Stomach (tissue), 9 donors: ENCODE results near the gene SLK. TPM values are rescaled to one million over a fixed set of nuclear protein-coding genes. Genes with fewer than 3 reads are reported as not detected.

Experiments used
- DNase-seq, 2 donors: peaks; one replicate each; pipeline versions ENCODE4 v3.0.0 to v3.0.0-alpha.2; 2013 to 2019
- H3K27ac ChIP-seq, 5 donors: fragments of 200-600 bp in 4 of 5; sonication (generic) in 4 of 5; one replicate each; pipeline ENCODE4 v1.5.1; 2013 to 2019; ENCODE audit warnings: mild to moderate bottlenecking in 1 of 5, moderate library complexity in 1 of 5
- H3K27me3 ChIP-seq, 3 donors: fragments of 200-600 bp; sonication (generic); one replicate each; pipeline ENCODE4 v1.5.1; 2017 to 2019; ENCODE audit warnings: mixed run types in 1 of 3
- H3K36me3 ChIP-seq, 4 donors: fragments of 200-600 bp; sonication (generic); 1 replicate in 3 of 4; 2 replicates in 1 of 4; pipeline ENCODE4 v1.5.1; 2016 to 2019
- H3K4me1 ChIP-seq, 4 donors: fragments of 200-600 bp; sonication (generic); one replicate each; pipeline ENCODE4 v1.5.1; 2016 to 2019
- H3K4me3 ChIP-seq, 4 donors: fragments of 200-600 bp; sonication (generic) in 3 of 4; one replicate each; pipeline ENCODE4 v1.5.1; 2016 to 2019; ENCODE audit warnings: mild to moderate bottlenecking in 1 of 4
- H3K9me3 ChIP-seq, 4 donors: fragments of 200-600 bp; sonication (generic); one replicate each; pipeline ENCODE4 v1.5.1; 2016 to 2019
- EP300 ChIP-seq: sonication (generic); formaldehyde crosslinking; IDR thresholded peaks from one replicate; pipeline ENCODE4 v1.6.1; 2017; ENCODE audit warnings: antibody characterized with exemption
- POLR2A ChIP-seq, 4 donors: fragments of 450-650 bp; IDR thresholded peaks; one replicate each; pipeline ENCODE4 v1.6.1; 2016; ENCODE audit warnings: antibody characterized with exemption in 4 of 4, control low read depth in 2 of 4, mild to moderate bottlenecking in 1 of 4, moderate library complexity in 1 of 4
- POLR2AphosphoS5 ChIP-seq, 3 donors: sonication (generic); formaldehyde crosslinking; IDR thresholded peaks; one replicate each; pipeline ENCODE4 v1.6.1; 2016; ENCODE audit warnings: antibody characterized with exemption in 3 of 3
- WGBS, 5 donors: extraction: QIAGEN DNeasy Blood & Tissue Kit in 3 of 5; methylation state at CpG; one replicate each; pipeline versions ENCODE4 v1.1.5 to v1.1.7; 2013 to 2018; 5-methylcytosine and 5-hydroxymethylcytosine counted together
- intact Hi-C: fragments of 100-400 bp; cut with DNase I; formaldehyde crosslinking; loops from one replicate; pipeline ENCODE4 v1.15.1; 2023; ENCODE audit warnings: low total_unique reads
- polyA plus RNA-seq, 3 donors: library from polyadenylated mRNA; stranded (reverse); fragments of 200-250 nt; gene quantifications; one replicate each; pipeline ENCODE4 v1.2.3, GENCODE V29; 2013
- total RNA-seq, 5 donors: library from RNA; depleted of rRNA; stranded (reverse); fragments of >200 nt; gene quantifications; one replicate each; pipeline versions ENCODE4 v1.1.0 to v1.2.3, GENCODE V29; 2014 to 2016
- TF ChIP-seq, protein P1 (sequence below), 7 experiments: fragments of 450-650 bp in 4 of 7; fragments of 200-600 bp in 3 of 7; sonication (generic) in 3 of 7; IDR thresholded peaks; one replicate each; pipeline ENCODE4 v1.5.1; 2016 to 2019; ENCODE audit warnings: antibody characterized with exemption in 7 of 7, control low read depth in 2 of 7, mild to moderate bottlenecking in 1 of 7
- donor health status: healthy with polysubstance abuse.
- donor health status: Bipolar disorder and iron deficiency.
- donor health status: healthy.

SLK gene
- total and polyA plus RNA-seq, 8 donors, result 10.1 to 94.5 (median 47.2) TPM

GRCh38 chr10:104053201-104053600, 86.3 kb downstream of the SLK start:
- no peak for DNase-seq
- Histone ChIP-seq H3K9me3 (no peaks in the 10 kb centered on the region), H3K4me1 (peaks cover 0 to 19% (median 6%) of the 10 kb centered on the region in 4 donors), H3K27me3 (no peaks in the 10 kb centered on the region), H3K27ac (no peak overlapping the region), H3K4me3 (no peak overlapping the region), H3K36me3 (no peaks in the 10 kb centered on the region)
- TF ChIP-seq EP300, result no peak
- no peak for TF ChIP-seq POLR2AphosphoS5 (IDR thresholded peaks at IDR 0.05)
- no peak for TF ChIP-seq POLR2A (IDR thresholded peaks at IDR 0.05)
- TF ChIP-seq, protein P1, sequence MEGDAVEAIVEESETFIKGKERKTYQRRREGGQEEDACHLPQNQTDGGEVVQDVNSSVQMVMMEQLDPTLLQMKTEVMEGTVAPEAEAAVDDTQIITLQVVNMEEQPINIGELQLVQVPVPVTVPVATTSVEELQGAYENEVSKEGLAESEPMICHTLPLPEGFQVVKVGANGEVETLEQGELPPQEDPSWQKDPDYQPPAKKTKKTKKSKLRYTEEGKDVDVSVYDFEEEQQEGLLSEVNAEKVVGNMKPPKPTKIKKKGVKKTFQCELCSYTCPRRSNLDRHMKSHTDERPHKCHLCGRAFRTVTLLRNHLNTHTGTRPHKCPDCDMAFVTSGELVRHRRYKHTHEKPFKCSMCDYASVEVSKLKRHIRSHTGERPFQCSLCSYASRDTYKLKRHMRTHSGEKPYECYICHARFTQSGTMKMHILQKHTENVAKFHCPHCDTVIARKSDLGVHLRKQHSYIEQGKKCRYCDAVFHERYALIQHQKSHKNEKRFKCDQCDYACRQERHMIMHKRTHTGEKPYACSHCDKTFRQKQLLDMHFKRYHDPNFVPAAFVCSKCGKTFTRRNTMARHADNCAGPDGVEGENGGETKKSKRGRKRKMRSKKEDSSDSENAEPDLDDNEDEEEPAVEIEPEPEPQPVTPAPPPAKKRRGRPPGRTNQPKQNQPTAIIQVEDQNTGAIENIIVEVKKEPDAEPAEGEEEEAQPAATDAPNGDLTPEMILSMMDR (IDR thresholded peaks at IDR 0.05), result no peak
- intact Hi-C loops, result no loop called here
- 88 to 98% (median 95%) methylated on average over 4 of the region's 4 CpGs for WGBS, 5 donors

DNA sequence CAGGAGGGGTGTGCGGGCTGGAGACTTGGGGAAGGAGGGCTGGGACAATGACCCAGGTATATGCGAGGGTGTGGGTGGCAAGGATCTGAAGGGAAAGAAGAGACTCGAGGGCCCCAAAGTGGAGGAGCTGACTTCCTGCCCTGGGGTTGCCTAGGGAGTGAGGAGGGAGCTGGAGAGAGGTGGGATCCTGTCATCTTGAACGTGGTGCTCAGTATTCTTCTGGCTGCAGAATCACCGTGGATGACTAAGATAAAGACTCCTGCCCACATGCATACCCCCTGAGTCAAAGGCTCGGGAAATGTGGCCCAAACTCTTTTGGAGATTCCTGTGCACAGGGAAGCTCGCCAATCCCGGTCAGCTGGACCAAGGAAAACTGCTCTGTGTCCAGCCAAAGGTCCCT, 87.5 kb downstream of the SLK start:
- Histone ChIP-seq H3K36me3 (no peaks in the 10 kb centered on the region), H3K9me3 (no peaks in the 10 kb centered on the region), H3K4me3 (no peak overlapping the region), H3K27me3 (no peaks in the 10 kb centered on the region), H3K4me1 (peaks cover 0 to 10% (median under 1%) of the 10 kb centered on the region in 4 donors), H3K27ac (no peak overlapping the region)
- WGBS, 5 donors, result 68 to 82% (median 73%) methylated on average over 8 of the region's 8 CpGs
- intact Hi-C loops, result no loop called here
- DNase-seq, result no peak
- no peak for TF ChIP-seq EP300
- TF ChIP-seq, protein P1 (IDR thresholded peaks at IDR 0.05), result no peak
- TF ChIP-seq POLR2A (IDR thresholded peaks at IDR 0.05), result no peak
- TF ChIP-seq POLR2AphosphoS5 (IDR thresholded peaks at IDR 0.05), result no peak

GRCh38 chr10:104056619-104057273, 89.8 kb downstream of the SLK start:
- no peaks in the 10 kb centered on the region for H3K27me3 ChIP-seq
- no peak for TF ChIP-seq POLR2AphosphoS5 (IDR thresholded peaks at IDR 0.05)
- no peak for TF ChIP-seq EP300
- no peak for TF ChIP-seq POLR2A (IDR thresholded peaks at IDR 0.05)
- TF ChIP-seq, protein P1 (IDR thresholded peaks at IDR 0.05), result no peak
- H3K36me3 ChIP-seq, result no peaks in the 10 kb centered on the region
- H3K4me3 ChIP-seq, result no peak overlapping the region
- H3K9me3 ChIP-seq, result no peaks in the 10 kb centered on the region
- no peak overlapping the region for H3K27ac ChIP-seq
- intact Hi-C loops, result no loop called here
- 83 to 89% (median 88%) methylated on average over 11 to 14 of the region's 14 CpGs for WGBS, 5 donors
- DNase-seq, result no peak
- H3K4me1 ChIP-seq, result no peaks in the 10 kb centered on the region

- no peak for TF ChIP-seq POLR2A (IDR thresholded peaks at IDR 0.05)
- no peak for TF ChIP-seq EP300
- TF ChIP-seq, protein P1 (IDR thresholded peaks at IDR 0.05), result no peak
- TF ChIP-seq POLR2AphosphoS5 (IDR thresholded peaks at IDR 0.05), result no peak
- Histone ChIP-seq H3K27ac (no peak overlapping the region), H3K36me3 (no peaks in the 10 kb centered on the region), H3K4me1 (no peaks in the 10 kb centered on the region), H3K9me3 (no peaks in the 10 kb centered on the region), H3K27me3 (no peaks in the 10 kb centered on the region), H3K4me3 (no peak overlapping the region)
- intact Hi-C loops, result no loop called here
- WGBS, 5 donors, result 72 to 86% (median 81%) methylated on average over 5 to 6 of the region's 6 CpGs
- no peak for DNase-seq
These were observed 90.8 kb downstream of the SLK start for GRCh38 chr10:104057717-104058116.
